Lower leg skin (tissue), 4 donors: ENCODE results near the gene C12orf57. TPM values are rescaled to one million over a fixed set of nuclear protein-coding genes. Genes with fewer than 3 reads are reported as not detected.

Experiments used
- DNase-seq, 2 donors: peaks; one replicate each; pipeline ENCODE4 v3.0.0-alpha.2; 2019; ENCODE audit warnings: low spot score in 2 of 2
- H3K4me3 ChIP-seq: fragments of 200-600 bp; sonication (generic); 2 replicates; pipeline ENCODE4 v1.5.1; 2017; ENCODE audit warnings: mild to moderate bottlenecking, low read depth; ENCODE audit not compliant: poor library complexity, severe bottlenecking
- POLR2A ChIP-seq, 2 donors: fragments of 450-650 bp; IDR thresholded peaks; one replicate each; pipeline ENCODE4 v1.6.1; 2016 to 2017; ENCODE audit warnings: antibody characterized with exemption in 2 of 2, mild to moderate bottlenecking in 1 of 2, moderate library complexity in 1 of 2
- WGBS, 2 donors: methylation state at CpG; one replicate each; pipeline ENCODE4 v1.1.5; 2018; 5-methylcytosine and 5-hydroxymethylcytosine counted together
- intact Hi-C: fragments of 100-400 bp; cut with DNase I; formaldehyde crosslinking; loops from one replicate; pipeline ENCODE4 v1.15.0; 2023; ENCODE audit warnings: low total_unique reads
- total RNA-seq, 4 donors: library from RNA; depleted of rRNA; stranded (reverse); fragments of >200 nt; gene quantifications; one replicate each; pipeline ENCODE4 v1.1.0, GENCODE V29; 2016
- TF ChIP-seq, protein P1 (sequence below), 3 donors: fragments of 450-650 bp; IDR thresholded peaks; one replicate each; pipeline ENCODE4 v1.5.1; 2016; ENCODE audit warnings: antibody characterized with exemption in 3 of 3, mild to moderate bottlenecking in 3 of 3, moderate library complexity in 2 of 3

The C12orf57 gene
- total RNA-seq, 4 donors from 2014 or later: 341 to 526 (median 418) TPM

DNA sequence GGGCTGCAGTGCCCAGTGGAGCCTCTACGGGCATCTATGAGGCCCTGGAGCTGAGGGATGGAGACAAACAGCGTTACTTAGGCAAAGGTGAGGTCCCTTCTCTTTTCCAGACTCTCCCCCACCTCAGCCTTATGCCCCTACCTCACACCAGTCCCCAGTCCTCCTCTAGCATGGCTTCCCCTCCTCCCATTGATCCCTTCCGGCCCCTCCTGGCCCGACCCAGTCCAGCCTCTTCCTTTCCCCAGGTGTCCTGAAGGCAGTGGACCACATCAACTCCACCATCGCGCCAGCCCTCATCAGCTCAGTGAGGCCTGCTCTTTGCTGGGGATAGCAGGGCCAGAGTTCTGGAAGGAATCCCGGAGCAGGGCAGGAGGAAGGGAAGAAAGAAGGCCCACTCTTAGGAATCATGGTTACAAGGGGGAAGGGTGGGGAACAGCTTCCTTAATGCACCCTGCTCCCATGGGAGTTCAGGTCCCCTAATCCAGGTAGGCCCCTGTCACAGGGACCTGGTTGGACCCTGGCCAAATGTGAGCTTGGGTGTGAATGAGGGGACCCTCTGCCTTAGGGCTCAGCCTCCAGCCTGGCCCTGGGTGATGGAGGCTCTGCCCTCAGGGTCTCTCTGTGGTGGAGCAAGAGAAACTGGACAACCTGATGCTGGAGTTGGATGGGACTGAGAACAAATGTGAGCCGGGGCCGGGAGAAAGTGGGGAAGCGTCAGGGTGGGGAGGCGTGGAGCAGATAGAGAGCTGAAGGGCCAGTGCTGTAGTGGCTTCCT, 27.2 kb upstream of the C12orf57 start:
- TF ChIP-seq, protein P1, sequence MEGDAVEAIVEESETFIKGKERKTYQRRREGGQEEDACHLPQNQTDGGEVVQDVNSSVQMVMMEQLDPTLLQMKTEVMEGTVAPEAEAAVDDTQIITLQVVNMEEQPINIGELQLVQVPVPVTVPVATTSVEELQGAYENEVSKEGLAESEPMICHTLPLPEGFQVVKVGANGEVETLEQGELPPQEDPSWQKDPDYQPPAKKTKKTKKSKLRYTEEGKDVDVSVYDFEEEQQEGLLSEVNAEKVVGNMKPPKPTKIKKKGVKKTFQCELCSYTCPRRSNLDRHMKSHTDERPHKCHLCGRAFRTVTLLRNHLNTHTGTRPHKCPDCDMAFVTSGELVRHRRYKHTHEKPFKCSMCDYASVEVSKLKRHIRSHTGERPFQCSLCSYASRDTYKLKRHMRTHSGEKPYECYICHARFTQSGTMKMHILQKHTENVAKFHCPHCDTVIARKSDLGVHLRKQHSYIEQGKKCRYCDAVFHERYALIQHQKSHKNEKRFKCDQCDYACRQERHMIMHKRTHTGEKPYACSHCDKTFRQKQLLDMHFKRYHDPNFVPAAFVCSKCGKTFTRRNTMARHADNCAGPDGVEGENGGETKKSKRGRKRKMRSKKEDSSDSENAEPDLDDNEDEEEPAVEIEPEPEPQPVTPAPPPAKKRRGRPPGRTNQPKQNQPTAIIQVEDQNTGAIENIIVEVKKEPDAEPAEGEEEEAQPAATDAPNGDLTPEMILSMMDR (IDR thresholded peaks at IDR 0.05): no peak
- TF ChIP-seq POLR2A (IDR thresholded peaks at IDR 0.05): no peak
- intact Hi-C loops: no loop called here
- 91 to 94% methylated on average over 11 of the region's 11 CpGs for WGBS, 2 donors

DNA sequence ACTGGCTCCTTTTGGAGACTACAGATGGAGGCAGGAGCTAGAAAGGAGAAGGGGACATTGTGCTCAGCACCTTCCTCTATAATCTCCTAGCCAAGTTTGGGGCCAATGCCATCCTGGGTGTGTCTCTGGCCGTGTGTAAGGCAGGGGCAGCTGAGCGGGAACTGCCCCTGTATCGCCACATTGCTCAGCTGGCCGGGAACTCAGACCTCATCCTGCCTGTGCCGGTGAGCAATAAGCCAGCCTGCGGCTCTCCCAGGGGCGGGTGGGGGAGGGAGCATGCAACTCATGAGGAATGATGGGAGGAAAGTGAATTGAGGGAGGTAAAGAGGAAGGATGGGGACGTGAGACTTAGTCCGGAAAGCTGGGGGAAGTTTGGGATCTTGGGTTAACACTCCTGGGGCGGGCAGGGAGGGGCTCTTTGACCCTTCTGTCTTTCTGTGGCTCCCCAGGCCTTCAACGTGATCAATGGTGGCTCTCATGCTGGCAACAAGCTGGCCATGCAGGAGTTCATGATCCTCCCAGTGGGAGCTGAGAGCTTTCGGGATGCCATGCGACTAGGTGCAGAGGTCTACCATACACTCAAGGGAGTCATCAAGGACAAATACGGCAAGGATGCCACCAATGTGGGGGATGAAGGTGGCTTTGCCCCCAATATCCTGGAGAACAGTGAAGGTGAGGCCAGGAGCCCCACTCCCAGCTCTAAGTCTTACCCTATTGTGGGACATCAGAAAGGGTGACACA, 26.2 kb upstream of the C12orf57 start:
- intact Hi-C loops: no loop called here
- no peak for DNase-seq
- H3K4me3 ChIP-seq: no peak overlapping the region
- 84 to 92% methylated on average over 13 to 14 of the region's 14 CpGs for WGBS, 2 donors
- no peak for TF ChIP-seq POLR2A (IDR thresholded peaks at IDR 0.05)
- TF ChIP-seq, protein P1 (IDR thresholded peaks at IDR 0.05): no peak

More for the DNA sequence above, 27.2 kb upstream of the C12orf57 start:
- no peak for DNase-seq
- H3K4me3 ChIP-seq: no peak overlapping the region

- no peak for DNase-seq
- intact Hi-C loops: no loop called here
- TF ChIP-seq, protein P1 (IDR thresholded peaks at IDR 0.05): no peak
- no peak for TF ChIP-seq POLR2A (IDR thresholded peaks at IDR 0.05)
- 72 to 73% methylated on average over 7 of the region's 7 CpGs for WGBS, 2 donors
- H3K4me3 ChIP-seq: no peak overlapping the region
Observed at GRCh38 chr12:6919588-6919987, 24.2 kb upstream of the C12orf57 start.

DNA sequence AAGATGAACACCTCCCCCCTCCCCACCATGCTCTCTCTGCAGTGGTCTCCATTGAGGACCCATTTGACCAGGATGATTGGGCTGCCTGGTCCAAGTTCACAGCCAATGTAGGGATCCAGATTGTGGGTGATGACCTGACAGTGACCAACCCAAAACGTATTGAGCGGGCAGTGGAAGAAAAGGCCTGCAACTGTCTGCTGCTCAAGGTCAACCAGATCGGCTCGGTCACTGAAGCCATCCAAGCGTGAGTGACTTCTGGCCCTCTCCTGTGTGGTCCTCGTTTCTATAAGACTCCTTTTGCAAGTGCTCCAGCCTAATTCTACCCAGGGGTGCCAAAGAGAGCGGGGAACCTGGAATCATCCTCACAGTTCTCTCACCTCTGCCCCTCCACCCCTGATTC, 22.3 kb upstream of the C12orf57 start:
- intact Hi-C loops: loop anchor here (10.0 kb wide), 1 partner anchor 193 kb away; no protein-coding TSS in a partner anchor
- no peak for DNase-seq
- H3K4me3 ChIP-seq: no peak overlapping the region
- no peak for TF ChIP-seq POLR2A (IDR thresholded peaks at IDR 0.05)
- TF ChIP-seq, protein P1 (IDR thresholded peaks at IDR 0.05): no peak
- WGBS, 2 donors: 87 to 90% methylated on average over 7 of the region's 7 CpGs

DNA sequence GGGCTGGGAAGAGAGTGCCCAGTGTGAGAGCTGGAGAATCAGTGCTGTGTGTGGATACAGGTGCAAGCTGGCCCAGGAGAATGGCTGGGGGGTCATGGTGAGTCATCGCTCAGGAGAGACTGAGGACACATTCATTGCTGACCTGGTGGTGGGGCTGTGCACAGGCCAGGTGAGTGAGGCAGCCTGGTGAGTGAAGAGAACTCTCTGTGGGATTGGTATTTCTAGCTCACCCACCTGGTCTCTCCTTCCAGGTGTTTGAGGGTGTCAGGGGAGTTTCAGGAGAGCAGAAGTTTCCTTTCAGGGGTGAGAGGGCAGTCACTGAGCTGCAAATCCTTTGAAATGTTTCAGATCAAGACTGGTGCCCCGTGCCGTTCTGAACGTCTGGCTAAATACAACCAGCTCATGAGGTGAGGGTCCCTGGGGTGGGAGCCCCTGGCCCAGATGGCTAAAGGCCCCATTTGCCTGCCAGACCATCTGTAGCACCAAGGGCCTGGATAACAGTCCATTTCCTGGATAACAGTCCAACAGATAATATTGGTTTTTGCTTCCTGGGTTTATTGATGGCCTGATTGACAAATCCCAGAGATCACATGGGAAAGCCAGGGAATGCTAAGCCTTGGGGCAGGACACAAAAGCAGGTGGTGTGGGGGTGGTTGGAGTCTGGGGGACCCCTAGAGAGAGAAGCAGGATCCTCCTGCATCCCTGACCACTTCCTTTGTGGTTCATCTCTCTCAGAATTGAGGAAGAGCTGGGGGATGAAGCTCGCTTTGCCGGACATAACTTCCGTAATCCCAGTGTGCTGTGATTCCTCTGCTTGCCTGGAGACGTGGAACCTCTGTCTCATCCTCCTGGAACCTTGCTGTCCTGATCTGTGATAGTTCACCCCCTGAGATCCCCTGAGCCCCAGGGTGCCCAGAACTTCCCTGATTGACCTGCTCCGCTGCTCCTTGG, 21.6 kb upstream of the C12orf57 start:
- WGBS, 2 donors: 73 to 93% methylated on average over 9 of the region's 9 CpGs
- intact Hi-C loops: loop anchor here (10.0 kb wide), 1 partner anchor 193 kb away; no protein-coding TSS in a partner anchor
- no peak for DNase-seq
- TF ChIP-seq, protein P1 (IDR thresholded peaks at IDR 0.05): no peak
- no peak for TF ChIP-seq POLR2A (IDR thresholded peaks at IDR 0.05)
- no peak overlapping the region for H3K4me3 ChIP-seq
